Kidney epithelial cell (primary cell): ENCODE measurements around the gene SF3B5. TPM values are rescaled to one million over a fixed set of nuclear protein-coding genes. Genes with fewer than 3 reads are reported as not detected.
A peak's percentile ranks its signal among the peaks of the same experiment; 100 is the strongest.

Source experiments
- DNase-seq: peaks from one replicate; pipeline ENCODE4 v3.0.0-alpha.2; 2010; ENCODE audit warnings: low read depth
- H3K27me3 ChIP-seq: 2 replicates; pipeline ENCODE4 v1.6.0; 2011; ENCODE audit warnings: low read length; ENCODE audit not compliant: control insufficient read depth, insufficient read depth
- H3K36me3 ChIP-seq: 2 replicates; pipeline ENCODE4 v1.5.1; 2011; ENCODE audit warnings: low read length; ENCODE audit not compliant: control insufficient read depth, insufficient read depth
- H3K4me3 ChIP-seq: 2 replicates; pipeline ENCODE4 v1.5.1; 2011; ENCODE audit warnings: low read depth, mild to moderate bottlenecking, control low read depth, low read length
- CTCF ChIP-seq: IDR thresholded peaks from 2 replicates; pipeline ENCODE4 v1.5.1; 2011; ENCODE audit warnings: mild to moderate bottlenecking, moderate library complexity, low read length, control low read depth, inconsistent platforms; ENCODE audit not compliant: insufficient read depth, poor library complexity, severe bottlenecking
- total RNA-seq: library from RNA; depleted of rRNA; stranded (reverse); fragments of >200 nt; gene quantifications from 2 replicates; pipeline ENCODE4 v1.2.3, GENCODE V29; 2015

Gene SF3B5
- total RNA-seq, 1 donor from 2014 or later: 157 TPM

GRCh38 chr6:144066255-144066654 is 29.1 kb downstream of the SF3B5 start:
- TF ChIP-seq CTCF: no peak
- H3K27me3 ChIP-seq: peaks cover 19% of the 10 kb centered on the region
- H3K36me3 ChIP-seq: no peaks in the 10 kb centered on the region
- H3K4me3 ChIP-seq: no peak overlapping the region
- no peak for DNase-seq

GRCh38 chr6:144065213-144065660 is 30.1 kb downstream of the SF3B5 start:
- H3K36me3 ChIP-seq: no peaks in the 10 kb centered on the region
- peaks cover 19% of the 10 kb centered on the region for H3K27me3 ChIP-seq
- no peak overlapping the region for H3K4me3 ChIP-seq

GRCh38 chr6:144064402-144065212 is 30.8 kb downstream of the SF3B5 start:
- Histone ChIP-seq H3K4me3 (peak overlapping the region; percentile 66), H3K36me3 (no peaks in the 10 kb centered on the region), H3K27me3 (peaks cover 19% of the 10 kb centered on the region)
- no peak for DNase-seq
- TF ChIP-seq CTCF: no peak

More at GRCh38 chr6:144065213-144065660, 30.1 kb downstream of the SF3B5 start:
- no peak for DNase-seq
- TF ChIP-seq CTCF: no peak

- Histone ChIP-seq H3K27me3 (peaks cover 19% of the 10 kb centered on the region), H3K36me3 (no peaks in the 10 kb centered on the region), H3K4me3 (peak overlapping the region; percentile 66)
- no peak for DNase-seq
- peak; percentile 12 for TF ChIP-seq CTCF
Measured at GRCh38 chr6:144063744-144064401, 31.5 kb downstream of the SF3B5 start.

GRCh38 chr6:144063246-144063743 is 32.1 kb downstream of the SF3B5 start:
- no peak for TF ChIP-seq CTCF
- Histone ChIP-seq H3K4me3 (peak overlapping the region; percentile 66), H3K27me3 (peaks cover 19% of the 10 kb centered on the region), H3K36me3 (no peaks in the 10 kb centered on the region)
- DNase-seq: no peak
